HCT116 (cell line): Measurements from ENCODE around the gene FAM234B. TPM values are rescaled to one million over a fixed set of nuclear protein-coding genes. Genes with fewer than 3 reads are reported as not detected.

Experiments used
- ATAC-seq: fragments of 200-7000 bp; cut with Tn5 transposase; 2 replicates; pipeline ENCODE4 v1.9.1; 2020; ENCODE audit warnings: mild to moderate bottlenecking, moderate library complexity
- BruUV-seq: library from RNA; stranded (reverse); fragments of 400-500 nt; replicated peaks from 2 replicates; lab custom pipeline; 2021; lab: Mats Ljungman, UMichigan
- CTCF ChIA-PET: fragments of 300-600 bp; sonication (Branson Sonifier 250); formaldehyde crosslinking; loops from one replicate; lab custom pipeline; 2021; ENCODE audit warnings: antibody characterized with exemption; lab: Charles Lee
- POLR2A ChIA-PET: fragments of 300-600, 350-600 bp; sonication (Branson Sonifier 250); formaldehyde crosslinking; loops from one replicate; lab custom pipeline; 2021; ENCODE audit warnings: antibody characterized with exemption; lab: Charles Lee
- RAD21 ChIA-PET, 2 experiments: fragments of 300-600 bp; sonication (Branson Sonifier 250); formaldehyde crosslinking; loops; one replicate each; lab custom pipeline; 2023; ENCODE audit warnings: low total read pairs in 2 of 2; ENCODE audit not compliant: uncharacterized antibody in 2 of 2, unreplicated experiment in 2 of 2, low non-redundant PET in 1 of 2; lab: Charles Lee
- DNase-seq: peaks from one replicate; pipeline ENCODE4 v3.0.0-alpha.2; 2010; ENCODE audit warnings: low read depth, low spot score
- H2AFZ ChIP-seq: fragments of 200-600 bp; shearing (Covaris generic), sonication (generic); 2 replicates; pipeline ENCODE4 v1.6.1; 2017; ENCODE audit warnings: low read depth, mixed run types, mixed read lengths, antibody characterized with exemption, low read length; ENCODE audit not compliant: poor library complexity, severe bottlenecking
- H3K27ac ChIP-seq: 2 replicates; pipeline ENCODE4 v1.5.1; 2012; ENCODE audit warnings: low read depth, low read length
- H3K27me3 ChIP-seq: fragments of 200-600 bp; sonication (generic); 2 replicates; pipeline ENCODE4 v1.6.1; 2016; ENCODE audit warnings: mixed run types, low read length, mixed read lengths; ENCODE audit not compliant: insufficient read depth
- H3K36me3 ChIP-seq, 2 experiments: fragments of 200-500 bp in 1 of 2; fragments of 200-600 bp in 1 of 2; sonication (Bioruptor generic) in 1 of 2; sonication (generic) in 1 of 2; 2 replicates each; pipeline versions ENCODE4 v1.5.1 to v1.6.1; 2014 to 2016; ENCODE audit warnings: low read length in 2 of 2, inconsistent platforms in 1 of 2, mixed read lengths in 1 of 2, mixed run types in 1 of 2; ENCODE audit not compliant: insufficient read depth in 2 of 2, control insufficient read depth in 1 of 2
- H3K4me1 ChIP-seq, 2 experiments: fragments of 200-600 bp in 1 of 2; sonication (generic) in 1 of 2; 2 replicates each; pipeline versions ENCODE4 v1.5.1 to v1.6.1; 2012 to 2017; ENCODE audit warnings: low read length in 2 of 2, inconsistent platforms in 1 of 2, mild to moderate bottlenecking in 1 of 2, mixed read lengths in 1 of 2, mixed run types in 1 of 2, moderate library complexity in 1 of 2; ENCODE audit not compliant: insufficient read depth in 2 of 2, control insufficient read depth in 1 of 2
- H3K4me2 ChIP-seq: fragments of 200-600 bp; sonication (generic); 2 replicates; pipeline ENCODE4 v1.6.1; 2017; ENCODE audit warnings: mixed run types, low read length, mixed read lengths
- H3K4me3 ChIP-seq, 2 experiments: fragments of 200-600 bp in 1 of 2; sonication (generic) in 1 of 2; replicated peaks in 1 of 2; 2 replicates each; pipeline ENCODE4 v1.5.1; 2011 to 2016; ENCODE audit warnings: low read length in 2 of 2, control low read depth in 1 of 2, low read depth in 1 of 2, mild to moderate bottlenecking in 1 of 2, mixed read lengths in 1 of 2, mixed run types in 1 of 2
- H3K79me2 ChIP-seq: fragments of 200-600 bp; sonication (generic); 2 replicates; pipeline ENCODE4 v1.6.1; 2017; ENCODE audit warnings: mild to moderate bottlenecking, mixed run types, low read length, moderate library complexity, mixed read lengths; ENCODE audit not compliant: insufficient read depth
- H3K9ac ChIP-seq: fragments of 200-600 bp; sonication (generic); 2 replicates; pipeline ENCODE4 v1.6.1; 2016; ENCODE audit warnings: low read length, mixed read lengths
- H3K9me2 ChIP-seq: fragments of 200-600 bp; sonication (generic), shearing (Covaris generic); 2 replicates; pipeline ENCODE4 v1.6.1; 2017; ENCODE audit warnings: mixed run types, mild to moderate bottlenecking, moderate library complexity; ENCODE audit not compliant: insufficient read depth
- H3K9me3 ChIP-seq, 2 experiments: fragments of 200-500 bp in 1 of 2; fragments of 200-600 bp in 1 of 2; sonication (Bioruptor generic) in 1 of 2; sonication (generic) in 1 of 2; 2 replicates each; pipeline ENCODE4 v1.6.1; 2014 to 2017; ENCODE audit warnings: low read length in 2 of 2, mixed read lengths in 2 of 2, inconsistent platforms in 1 of 2, low read depth in 1 of 2, mild to moderate bottlenecking in 1 of 2, mixed run types in 1 of 2, moderate library complexity in 1 of 2; ENCODE audit not compliant: control insufficient read depth in 1 of 2, insufficient read depth in 1 of 2
- H4K20me1 ChIP-seq: fragments of 200-600 bp; sonication (generic), shearing (Covaris generic); 2 replicates; pipeline ENCODE4 v1.6.1; 2017; ENCODE audit warnings: mixed run types, mild to moderate bottlenecking, moderate library complexity; ENCODE audit not compliant: insufficient read depth
- ATF3 ChIP-seq: IDR thresholded peaks from 2 replicates; pipeline ENCODE4 v1.6.1; 2012
- CBX3 ChIP-seq: IDR thresholded peaks from 2 replicates; pipeline ENCODE4 v1.6.1; 2012; ENCODE audit warnings: low read depth
- CEBPB ChIP-seq: IDR thresholded peaks from 2 replicates; pipeline ENCODE4 v1.6.1; 2012; ENCODE audit warnings: low read depth
- EGR1 ChIP-seq: IDR thresholded peaks from 2 replicates; pipeline ENCODE4 v1.6.1; 2012; ENCODE audit warnings: low read depth
- FOSL1 ChIP-seq: IDR thresholded peaks from 2 replicates; pipeline ENCODE4 v1.6.1; 2012; ENCODE audit warnings: low read depth
- MAX ChIP-seq: IDR thresholded peaks from 2 replicates; pipeline ENCODE4 v1.6.1; 2012
- POLR2AphosphoS5 ChIP-seq: IDR thresholded peaks from 2 replicates; pipeline ENCODE4 v1.6.1; 2011; ENCODE audit warnings: mild to moderate bottlenecking, low read depth, low read length, moderate library complexity
- RAD21 ChIP-seq: IDR thresholded peaks from 2 replicates; pipeline ENCODE4 v1.6.1; 2012; ENCODE audit warnings: low read depth, mild to moderate bottlenecking
- SP1 ChIP-seq: IDR thresholded peaks from 2 replicates; pipeline ENCODE4 v1.6.1; 2012; ENCODE audit warnings: low read depth
- SRF ChIP-seq: IDR thresholded peaks from 2 replicates; pipeline ENCODE4 v1.6.1; 2012; ENCODE audit warnings: low read depth
- YY1 ChIP-seq: IDR thresholded peaks from 2 replicates; pipeline ENCODE4 v1.6.1; 2011; ENCODE audit warnings: low read length, low read depth, moderate library complexity, mild to moderate bottlenecking; ENCODE audit not compliant: insufficient replicate concordance; ENCODE audit errors: extremely low read depth
- ZBTB33 ChIP-seq: IDR thresholded peaks from 2 replicates; pipeline ENCODE4 v1.6.1; 2011; ENCODE audit warnings: mild to moderate bottlenecking, low read length, moderate library complexity; ENCODE audit not compliant: insufficient replicate concordance; ENCODE audit errors: extremely low read depth
- ZFX ChIP-seq: fragments of 450-650 bp; IDR thresholded peaks from 2 replicates; pipeline ENCODE4 v1.6.1; 2017
- ZNF274 ChIP-seq: fragments of 200-500 bp; sonication (Bioruptor generic); IDR thresholded peaks from 2 replicates; pipeline ENCODE4 v1.6.1; 2014; ENCODE audit warnings: mild to moderate bottlenecking, low read depth, low read length, inconsistent platforms
- intact Hi-C: fragments of 100-400 bp; cut with micrococcal nuclease; formaldehyde crosslinking; loops from 2 replicates; pipeline ENCODE4 v1.10.0; 2022
- total RNA-seq: library from RNA; stranded (reverse); gene quantifications from one replicate; pipeline ENCODE4 v1.2.1, GENCODE V29; 2021; ENCODE audit not compliant: unreplicated experiment
- TF ChIP-seq, protein P1 (sequence below), 3 experiments: fragments of 200-600 bp in 1 of 3; sonication (generic) in 1 of 3; IDR thresholded peaks in 2 of 3; conservative IDR thresholded peaks in 1 of 3; 2 replicates each; pipeline ENCODE4 v1.5.1; 2012 to 2017; ENCODE audit warnings: low read depth in 2 of 3, low read length in 2 of 3, antibody characterized with exemption in 1 of 3, borderline replicate concordance in 1 of 3, control low read depth in 1 of 3, mild to moderate bottlenecking in 1 of 3, mixed read lengths in 1 of 3, mixed run types in 1 of 3, moderate library complexity in 1 of 3; ENCODE audit not compliant: insufficient read depth in 1 of 3

Gene FAM234B
- total RNA-seq, 1 experiment from 2014 or later: 15.9 TPM

- Histone ChIP-seq H3K27ac (no peak overlapping the region), H4K20me1 (no peaks in the 10 kb centered on the region), H3K9me3 (no peaks in the 10 kb centered on the region), H3K4me2 (no peak overlapping the region), H3K4me1 (peaks cover 5 to 6% of the 10 kb centered on the region in 2 experiments; a peak in 2 of 4 replicates), H3K79me2 (no peaks in the 10 kb centered on the region), H3K27me3 (no peaks in the 10 kb centered on the region), H3K9ac (no peak overlapping the region), H2AFZ (no peak overlapping the region), H3K4me3 (no peak overlapping the region), H3K36me3 (no peaks in the 10 kb centered on the region), H3K9me2 (no peaks in the 10 kb centered on the region)
- ChIA-PET CTCF (no interaction called here), RAD21 (no interaction called here), POLR2A (no interaction called here)
- TF ChIP-seq CEBPB: no peak
- no peak for TF ChIP-seq RAD21
- TF ChIP-seq POLR2AphosphoS5: no peak
- no peak for TF ChIP-seq EGR1
- TF ChIP-seq FOSL1: no peak
- TF ChIP-seq SP1: no peak
- TF ChIP-seq CBX3: no peak
- TF ChIP-seq ATF3: no peak
- TF ChIP-seq ZNF274: no peak
- no peak for TF ChIP-seq SRF
- no peak for TF ChIP-seq ZBTB33
- TF ChIP-seq MAX: no peak
- TF ChIP-seq, protein P1, sequence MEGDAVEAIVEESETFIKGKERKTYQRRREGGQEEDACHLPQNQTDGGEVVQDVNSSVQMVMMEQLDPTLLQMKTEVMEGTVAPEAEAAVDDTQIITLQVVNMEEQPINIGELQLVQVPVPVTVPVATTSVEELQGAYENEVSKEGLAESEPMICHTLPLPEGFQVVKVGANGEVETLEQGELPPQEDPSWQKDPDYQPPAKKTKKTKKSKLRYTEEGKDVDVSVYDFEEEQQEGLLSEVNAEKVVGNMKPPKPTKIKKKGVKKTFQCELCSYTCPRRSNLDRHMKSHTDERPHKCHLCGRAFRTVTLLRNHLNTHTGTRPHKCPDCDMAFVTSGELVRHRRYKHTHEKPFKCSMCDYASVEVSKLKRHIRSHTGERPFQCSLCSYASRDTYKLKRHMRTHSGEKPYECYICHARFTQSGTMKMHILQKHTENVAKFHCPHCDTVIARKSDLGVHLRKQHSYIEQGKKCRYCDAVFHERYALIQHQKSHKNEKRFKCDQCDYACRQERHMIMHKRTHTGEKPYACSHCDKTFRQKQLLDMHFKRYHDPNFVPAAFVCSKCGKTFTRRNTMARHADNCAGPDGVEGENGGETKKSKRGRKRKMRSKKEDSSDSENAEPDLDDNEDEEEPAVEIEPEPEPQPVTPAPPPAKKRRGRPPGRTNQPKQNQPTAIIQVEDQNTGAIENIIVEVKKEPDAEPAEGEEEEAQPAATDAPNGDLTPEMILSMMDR (IDR thresholded peaks at IDR 0.05 in 2 of 3, conservative IDR thresholded peaks at IDR 0.05 in 1 of 3; ENCODE audit: borderline replicate concordance in 1 of 3, insufficient read depth in 1 of 3, low read depth in 2 of 3, low read length in 2 of 3): no peak
- no peak for TF ChIP-seq YY1
- no peak for TF ChIP-seq ZFX
- ATAC-seq (no peak), DNase-seq (no peak)
- intact Hi-C loops: no loop called here
- BruUV-seq: no TSS peak
Observed at GRCh38 chr12:13039328-13039956, 4.7 kb upstream of the FAM234B start.
